K562 (cell line): ENCODE measurements around the gene SCT. TPM values are rescaled to one million over a fixed set of nuclear protein-coding genes. Genes with fewer than 3 reads are reported as not detected.
A peak's percentile ranks its signal among the peaks of the same experiment; 100 is the strongest.

ENCODE experiments used
- ATAC-seq: fragments of 200-7000 bp; cut with Tn5 transposase; 3 replicates; pipeline ENCODE4 v1.9.1; 2020; ENCODE audit warnings: moderate library complexity
- BruUV-seq: library from RNA; stranded (reverse); fragments of 400-500 nt; replicated peaks from 2 replicates; lab custom pipeline; 2021; lab: Mats Ljungman, UMichigan
- CTCF ChIA-PET: fragments of 300-600 bp; formaldehyde crosslinking; extraction: SDS; loops from one replicate; lab custom pipeline; 2021; ENCODE audit warnings: low intra/inter-chr PET ratio; lab: Yijun Ruan, JAX
- POLR2A ChIA-PET: fragments of 300-600, 350-650 bp; sonication (Branson Sonifier 250); formaldehyde crosslinking; extraction: SDS; loops from one replicate; lab custom pipeline; 2021; ENCODE audit warnings: antibody characterized with exemption, inconsistent platforms; lab: Yijun Ruan, JAX
- DNase-seq, 4 experiments: peaks; one replicate each; pipeline versions ENCODE4 v3.0.0 to v3.0.0-alpha.2; 2011 to 2018; ENCODE audit warnings: low spot score in 3 of 4, mixed read lengths in 3 of 4; ENCODE audit errors: extremely low read depth in 1 of 4
- FAIRE-seq: peaks from 2 replicates; lab custom pipeline; 2011; peaks lifted over from hg19 to GRCh38; lab: Jason Lieb, UNC
- H2AFZ ChIP-seq: 2 replicates; pipeline ENCODE4 v1.6.0; 2011; ENCODE audit warnings: low read depth, low read length, control low read depth, inconsistent platforms
- H3K27ac ChIP-seq: fragments of 200-600 bp; 3 replicates; pipeline ENCODE4 v1.8.0; 2011; ENCODE audit warnings: low read depth, mild to moderate bottlenecking, control low read depth, inconsistent platforms, low read length, moderate library complexity, mixed read lengths; ENCODE audit errors: extremely low read depth
- H3K27me3 ChIP-seq, 2 experiments: fragments of 300-600 bp in 1 of 2; 2 replicates in 1 of 2; 3 replicates in 1 of 2; pipeline versions ENCODE4 v1.6.0 to v1.8.0; 2011; ENCODE audit warnings: inconsistent platforms in 2 of 2, low read length in 2 of 2, mild to moderate bottlenecking in 1 of 2, mixed read lengths in 1 of 2, moderate library complexity in 1 of 2; ENCODE audit not compliant: control insufficient read depth in 2 of 2, insufficient read depth in 2 of 2
- H3K36me3 ChIP-seq: fragments of 300-600 bp; 3 replicates; pipeline ENCODE4 v1.8.0; 2011; ENCODE audit warnings: mild to moderate bottlenecking, low read length, inconsistent platforms; ENCODE audit not compliant: control insufficient read depth, insufficient read depth
- H3K4me1 ChIP-seq, 2 experiments: fragments of 200-600 bp in 1 of 2; replicated peaks in 1 of 2; 2 replicates in 1 of 2; 3 replicates in 1 of 2; pipeline versions ENCODE4 v1.5.1 to v1.8.0; 2011; ENCODE audit warnings: inconsistent platforms in 2 of 2, low read length in 2 of 2, mild to moderate bottlenecking in 1 of 2, mixed read lengths in 1 of 2, moderate library complexity in 1 of 2; ENCODE audit not compliant: control insufficient read depth in 2 of 2, insufficient read depth in 2 of 2
- H3K4me2 ChIP-seq: 2 replicates; pipeline ENCODE4 v1.6.1; 2011; ENCODE audit warnings: low read length, control low read depth, inconsistent platforms, mixed read lengths; ENCODE audit not compliant: insufficient read depth
- H3K4me3 ChIP-seq: fragments of 200-600 bp; sonication (generic), shearing (Covaris generic); 2 replicates; pipeline ENCODE4 v1.5.1; 2016; ENCODE audit warnings: control low read depth, inconsistent platforms
- H3K79me2 ChIP-seq: fragments of 200-600 bp; 3 replicates; pipeline ENCODE4 v1.8.0; 2011; ENCODE audit warnings: low read length, inconsistent platforms; ENCODE audit not compliant: control insufficient read depth, insufficient read depth
- H3K9ac ChIP-seq, 2 experiments: 2 replicates each; pipeline versions ENCODE4 v1.6.0 to v1.6.1; 2011; ENCODE audit warnings: low read depth in 2 of 2, low read length in 2 of 2, control low read depth in 1 of 2, inconsistent platforms in 1 of 2, mild to moderate bottlenecking in 1 of 2, mixed read lengths in 1 of 2; ENCODE audit not compliant: insufficient read depth in 1 of 2
- H3K9me1 ChIP-seq: one replicate; pipeline ENCODE4 v1.6.0; 2011; ENCODE audit warnings: inconsistent platforms, mild to moderate bottlenecking, low read length, moderate library complexity; ENCODE audit not compliant: control insufficient read depth, insufficient read depth
- H3K9me3 ChIP-seq: replicated peaks from 2 replicates; pipeline ENCODE4 v1.5.1; 2011; ENCODE audit warnings: low read depth, low read length, inconsistent platforms; ENCODE audit not compliant: control insufficient read depth, insufficient read depth
- H4K20me1 ChIP-seq: replicated peaks from 2 replicates; pipeline ENCODE4 v1.6.1; 2011; ENCODE audit warnings: low read length, inconsistent platforms, mixed read lengths; ENCODE audit not compliant: control insufficient read depth, insufficient read depth
- CBX2 ChIP-seq: fragments of 200-600 bp; sonication (generic); IDR thresholded peaks from one replicate; pipeline ENCODE4 v1.6.1; 2012; ENCODE audit warnings: mild to moderate bottlenecking, low read length, inconsistent platforms; ENCODE audit not compliant: insufficient read depth, poor library complexity, severe bottlenecking
- CBX3 ChIP-seq, 2 experiments: IDR thresholded peaks; 1 replicate in 1 of 2; 2 replicates in 1 of 2; pipeline ENCODE4 v1.6.1; 2012; ENCODE audit warnings: inconsistent platforms in 2 of 2, low read length in 2 of 2, borderline replicate concordance in 1 of 2, control low read depth in 1 of 2
- CBX8 ChIP-seq: fragments of 200-600 bp; sonication (generic); IDR thresholded peaks from 2 replicates; pipeline ENCODE4 v1.6.1; 2012; ENCODE audit warnings: borderline replicate concordance, mixed run types, low read depth, mild to moderate bottlenecking, moderate library complexity, mixed read lengths, low read length, control low read depth, inconsistent platforms; ENCODE audit not compliant: poor library complexity, severe bottlenecking; ENCODE audit errors: extremely low read depth
- MCM3 ChIP-seq: fragments of 450-650 bp; IDR thresholded peaks from 2 replicates; pipeline ENCODE4 v1.6.1; 2016
- NRF1 ChIP-seq, 2 experiments: fragments of 450-650 bp; IDR thresholded peaks in 1 of 2; conservative IDR thresholded peaks in 1 of 2; 2 replicates each; pipeline ENCODE4 v1.6.1; 2014; ENCODE audit warnings: mild to moderate bottlenecking in 2 of 2
- POLR2A ChIP-seq: fragments of 450-650 bp; conservative IDR thresholded peaks from 2 replicates; pipeline ENCODE4 v1.6.1; 2016
- POLR2G ChIP-seq: fragments of 200-400 bp; formaldehyde crosslinking; IDR thresholded peaks from 2 replicates; pipeline ENCODE4 v1.6.1; 2017; ENCODE audit warnings: low read depth, mild to moderate bottlenecking, antibody characterized with exemption, low read length, moderate library complexity
- RNF2 ChIP-seq: sonication (generic); IDR thresholded peaks from 2 replicates; pipeline ENCODE4 v1.6.1; 2016
- ZNF445 ChIP-seq: fragments of 250-450 bp; sonication (Bioruptor Pico); IDR thresholded peaks from 2 replicates; pipeline ENCODE4 v1.4.0; 2020; ENCODE audit warnings: low read depth, mild to moderate bottlenecking, moderate library complexity
- WGBS: fragments of 100-300 bp; shearing (Covaris generic); methylation state at CpG from one replicate; pipeline ENCODE4 v1.1.6; 2016; ENCODE audit warnings: low coverage, mixed read lengths; ENCODE audit not compliant: insufficient coverage; ENCODE audit errors: missing lambda C conversion rate; 5-methylcytosine and 5-hydroxymethylcytosine counted together
- in situ Hi-C: fragments of 300-500 bp; cut with MboI; formaldehyde crosslinking; loops from 4 replicates; pipeline ENCODE4 v1.15.0; 2018; ENCODE audit warnings: inconsistent platforms, mixed read lengths
- intact Hi-C: fragments of 100-400 bp; cut with micrococcal nuclease; formaldehyde crosslinking; loops from 2 replicates; pipeline ENCODE4 v1.14.2; 2022
- polyA plus RNA-seq, 8 experiments: library from polyadenylated mRNA; depleted of rRNA in 4 of 8; stranded (reverse) in 5 of 8; unstranded in 3 of 8; fragments of >200 nt; fragmentation: Nextera tagmentation in 2 of 8; fragmentation: Illumina TruSeq in 1 of 8; extraction: Ambion mirVana in 2 of 8; extraction: Trizol in 1 of 8; gene quantifications; 2 replicates each; pipeline versions ENCODE4 v1.2.1 to v1.2.3, GENCODE V29; 2011 to 2014; ENCODE audit warnings: inconsistent platforms in 1 of 8, missing spikeins in 1 of 8
- total RNA-seq, 7 experiments: library from RNA; depleted of rRNA in 6 of 7; stranded (reverse); fragments of >200 nt in 6 of 7; fragmentation: Illumina TruSeq in 2 of 7; extraction: Trizol in 2 of 7; gene quantifications; 2 replicates each; pipeline versions ENCODE4 v1.2.1 to v1.2.3, GENCODE V29; 2011 to 2021; ENCODE audit warnings: low replicate concordance in 1 of 7
- TF ChIP-seq, protein P1 (sequence below): fragments of 250-450 bp; sonication (Bioruptor Pico); IDR thresholded peaks from 2 replicates; pipeline ENCODE4 v1.5.0; 2021
- TF ChIP-seq, protein P2 (sequence below): fragments of 250-450 bp; sonication (Bioruptor Pico); IDR thresholded peaks from 2 replicates; pipeline ENCODE4 v1.6.1; 2021; ENCODE audit warnings: mild to moderate bottlenecking

Gene SCT
- total and polyA plus RNA-seq, 9 of the 15 experiments (the other 6 are each of a cell fraction or from before 2014, with no cell fraction given) = not detected

DNA sequence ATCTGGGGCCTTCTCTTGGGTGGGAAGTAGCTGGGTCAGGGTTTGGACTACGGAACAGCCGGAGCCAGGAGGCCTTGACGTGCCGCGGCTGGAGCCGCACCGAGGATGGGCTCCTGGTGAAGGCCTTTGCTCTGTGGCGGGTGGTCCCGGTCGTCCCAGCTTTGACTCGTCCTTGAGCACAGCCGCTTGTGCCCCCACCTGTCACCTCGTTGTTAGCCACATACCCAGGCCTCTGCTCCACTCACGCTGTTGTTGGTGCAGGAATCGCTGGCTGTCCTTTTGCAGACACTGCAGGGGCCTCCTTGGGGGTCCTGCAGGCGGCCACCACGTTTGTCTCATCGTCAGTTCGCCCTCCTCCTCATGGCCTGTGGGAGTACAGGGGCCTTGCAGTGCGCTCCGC lies 33.6 kb downstream of the SCT start:
- TF ChIP-seq POLR2A = no peak
- TF ChIP-seq POLR2G = peak; percentile 56; the same call in 1 of the 2 replicates
- Histone ChIP-seq H3K36me3 (peaks cover 96% of the 10 kb centered on the region), H3K27ac (no peak overlapping the region), H3K9me1 (no peaks in the 10 kb centered on the region), H3K4me1 (peaks cover 0 to 24% of the 10 kb centered on the region in 2 experiments; a peak in 1 of 5 replicates), H2AFZ (no peak overlapping the region), H3K4me2 (no peak overlapping the region), H3K4me3 (no peak overlapping the region), H3K9ac (no peak overlapping the region), H3K79me2 (peaks cover 12% of the 10 kb centered on the region), H3K27me3 (no peaks in the 10 kb centered on the region), H4K20me1 (no peaks in the 10 kb centered on the region; the same call in 1 of the 2 replicates), H3K9me3 (no peaks in the 10 kb centered on the region)
- ATAC-seq (no peak), FAIRE-seq (no peak), DNase-seq (no peak)
- ChIA-PET CTCF (no interaction called here), POLR2A (interaction anchor here (1.0 kb wide), 1 partner anchor 21 kb away, joined by 3 read pairs; no protein-coding TSS in a partner anchor)
- 92% methylated on average over 14 of the region's 21 CpGs for WGBS
- intact Hi-C loops = no loop called here
- no TSS peak for BruUV-seq
- in situ Hi-C loops = no loop called here

GRCh38 chr11:592918-593317 lies 34.1 kb downstream of the SCT start:
- peaks cover 16% of the 10 kb centered on the region for H3K79me2 ChIP-seq
- peaks cover 96% of the 10 kb centered on the region for H3K36me3 ChIP-seq
- POLR2A ChIA-PET = interaction anchor here (1.0 kb wide), 1 partner anchor 21 kb away, joined by 3 read pairs; no protein-coding TSS in a partner anchor

More at GRCh38 chr11:592918-593317, 34.1 kb downstream of the SCT start:
- DNase-seq (no peak), ATAC-seq (no peak), FAIRE-seq (no peak)
- no peak overlapping the region for H3K4me2 ChIP-seq
- intact Hi-C loops = no loop called here
- H3K4me3 ChIP-seq = no peak overlapping the region
- H3K27me3 ChIP-seq = no peaks in the 10 kb centered on the region
- H4K20me1 ChIP-seq = no peaks in the 10 kb centered on the region; the same call in 1 of the 2 replicates
- no peak overlapping the region for H2AFZ ChIP-seq
- H3K27ac ChIP-seq = no peak overlapping the region
- H3K9me1 ChIP-seq = no peaks in the 10 kb centered on the region
- in situ Hi-C loops = no loop called here
- H3K9ac ChIP-seq = no peak overlapping the region
- TF ChIP-seq CBX2 (no peak), RNF2 (no peak), CBX8 (no peak), ZNF445 (CRISPR knock-in tag) (no peak), MCM3 (no peak), NRF1 (conservative IDR thresholded peaks at IDR 0.05 in 1 of 2, IDR thresholded peaks at IDR 0.05 in 1 of 2) (no peak), CBX3 (IDR thresholded peaks at IDR 0.05; ENCODE audit: borderline replicate concordance in 1 of 2, low read length in 2 of 2) (no peak)
- TF ChIP-seq, protein P1, sequence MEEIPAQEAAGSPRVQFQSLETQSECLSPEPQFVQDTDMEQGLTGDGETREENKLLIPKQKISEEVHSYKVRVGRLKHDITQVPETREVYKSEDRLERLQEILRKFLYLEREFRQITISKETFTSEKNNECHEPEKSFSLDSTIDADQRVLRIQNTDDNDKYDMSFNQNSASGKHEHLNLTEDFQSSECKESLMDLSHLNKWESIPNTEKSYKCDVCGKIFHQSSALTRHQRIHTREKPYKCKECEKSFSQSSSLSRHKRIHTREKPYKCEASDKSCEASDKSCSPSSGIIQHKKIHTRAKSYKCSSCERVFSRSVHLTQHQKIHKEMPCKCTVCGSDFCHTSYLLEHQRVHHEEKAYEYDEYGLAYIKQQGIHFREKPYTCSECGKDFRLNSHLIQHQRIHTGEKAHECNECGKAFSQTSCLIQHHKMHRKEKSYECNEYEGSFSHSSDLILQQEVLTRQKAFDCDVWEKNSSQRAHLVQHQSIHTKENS (CRISPR knock-in tag) = no peak
- TF ChIP-seq, protein P2, sequence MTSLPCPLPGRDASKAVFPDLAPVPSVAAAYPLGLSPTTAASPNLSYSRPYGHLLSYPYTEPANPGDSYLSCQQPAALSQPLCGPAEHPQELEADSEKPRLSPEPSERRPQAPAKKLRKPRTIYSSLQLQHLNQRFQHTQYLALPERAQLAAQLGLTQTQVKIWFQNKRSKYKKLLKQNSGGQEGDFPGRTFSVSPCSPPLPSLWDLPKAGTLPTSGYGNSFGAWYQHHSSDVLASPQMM (CRISPR knock-in tag) = no peak
- CTCF ChIA-PET = no interaction called here
- H3K4me1 ChIP-seq = peaks cover 3 to 24% of the 10 kb centered on the region in 2 experiments; a peak in 3 of 5 replicates
- no TSS peak for BruUV-seq
- WGBS = 96% methylated on average over 9 of the region's 10 CpGs
- H3K9me3 ChIP-seq = no peaks in the 10 kb centered on the region
